NB4 (cell line): ENCODE data around the gene CCM2.
A peak's percentile ranks its signal among the peaks of the same experiment; 100 is the strongest.

Experiments
- DNase-seq: peaks from one replicate; pipeline ENCODE4 v3.0.0; 2010; ENCODE audit warnings: low read depth
- H3K4me3 ChIP-seq: one replicate; pipeline ENCODE4 v1.5.1; 2011; ENCODE audit warnings: mild to moderate bottlenecking, low read depth, low read length, moderate library complexity
- CTCF ChIP-seq: IDR thresholded peaks from one replicate; pipeline ENCODE4 v1.5.1; 2012; ENCODE audit warnings: low read depth, low read length
- MAX ChIP-seq: IDR thresholded peaks from 2 replicates; pipeline ENCODE4 v1.6.1; 2011; ENCODE audit warnings: low read depth, low read length
- MYC ChIP-seq: IDR thresholded peaks from 2 replicates; pipeline ENCODE4 v1.6.1; 2011; ENCODE audit warnings: low read depth, low read length
- POLR2A ChIP-seq: IDR thresholded peaks from 2 replicates; pipeline ENCODE4 v1.6.1; 2011; ENCODE audit warnings: mild to moderate bottlenecking; ENCODE audit not compliant: insufficient read length; ENCODE audit errors: extremely low read depth

The CCM2 gene

GRCh38 chr7:45098983-45099839 is 99.2 kb downstream of the CCM2 start:
- DNase-seq = no peak
- no peak overlapping the region for H3K4me3 ChIP-seq
- TF ChIP-seq CTCF (no peak), POLR2A (no peak), MAX (no peak), MYC (no peak)

- H3K4me3 ChIP-seq = no peak overlapping the region
- no peak for DNase-seq
- TF ChIP-seq CTCF (no peak), POLR2A (no peak), MYC (no peak), MAX (no peak)
These were observed 100.1 kb downstream of the CCM2 start for GRCh38 chr7:45099891-45100760.

- no peak for DNase-seq
- TF ChIP-seq POLR2A (no peak), CTCF (no peak), MYC (no peak), MAX (no peak)
- no peak overlapping the region for H3K4me3 ChIP-seq
These were observed 100.9 kb downstream of the CCM2 start for GRCh38 chr7:45100761-45101480.

- TF ChIP-seq MYC (no peak), CTCF (no peak), POLR2A (peak; percentile 1), MAX (no peak)
- DNase-seq = no peak
- no peak overlapping the region for H3K4me3 ChIP-seq
These were observed 101.7 kb downstream of the CCM2 start for GRCh38 chr7:45101748-45102147.

GRCh38 chr7:45102785-45103712 is 103.0 kb downstream of the CCM2 start:
- DNase-seq = no peak
- no peak overlapping the region for H3K4me3 ChIP-seq
- TF ChIP-seq CTCF (no peak), MAX (no peak), POLR2A (no peak), MYC (no peak)
